IPS-20b (cell line): ENCODE measurements around the gene TRPC4.
A peak's percentile ranks its signal among the peaks of the same experiment; 100 is the strongest.

Experiments
- H3K27ac ChIP-seq: one replicate; pipeline ENCODE4 v1.5.1; 2013; ENCODE audit warnings: low read length
- H3K27me3 ChIP-seq: 2 replicates; pipeline ENCODE4 v1.6.1; 2013; ENCODE audit warnings: mild to moderate bottlenecking, low read length, inconsistent platforms; ENCODE audit not compliant: insufficient read depth
- H3K36me3 ChIP-seq: 2 replicates; pipeline ENCODE4 v1.6.1; 2013; ENCODE audit warnings: low read depth, mild to moderate bottlenecking, inconsistent platforms, low read length, moderate library complexity; ENCODE audit not compliant: insufficient read depth
- H3K4me1 ChIP-seq: 2 replicates; pipeline ENCODE4 v1.6.1; 2013; ENCODE audit warnings: mild to moderate bottlenecking, control low read depth, inconsistent platforms, low read length, moderate library complexity; ENCODE audit not compliant: insufficient read depth
- H3K4me3 ChIP-seq: 2 replicates; pipeline ENCODE4 v1.5.1; 2013; ENCODE audit warnings: mild to moderate bottlenecking, low read length, inconsistent platforms
- H3K9ac ChIP-seq: 2 replicates; pipeline ENCODE4 v1.6.1; 2013; ENCODE audit warnings: low read depth, mild to moderate bottlenecking, inconsistent platforms, low read length, moderate library complexity
- H3K9me3 ChIP-seq: 2 replicates; pipeline ENCODE4 v1.6.1; 2013; ENCODE audit warnings: mild to moderate bottlenecking, low read depth, low read length, inconsistent platforms; ENCODE audit not compliant: insufficient read depth

Gene TRPC4

GRCh38 chr13:37656247-37656940 lies 213.2 kb downstream of the TRPC4 start:
- Histone ChIP-seq H3K4me3 (no peak overlapping the region), H3K9ac (no peak overlapping the region), H3K27me3 (no peaks in the 10 kb centered on the region), H3K9me3 (no peaks in the 10 kb centered on the region), H3K27ac (no peak overlapping the region), H3K4me1 (no peaks in the 10 kb centered on the region), H3K36me3 (no peaks in the 10 kb centered on the region)

- H3K36me3 ChIP-seq, result no peaks in the 10 kb centered on the region; the same call in 1 of the 2 replicates
Measured at GRCh38 chr13:37652596-37652995, 217.0 kb downstream of the TRPC4 start.

DNA sequence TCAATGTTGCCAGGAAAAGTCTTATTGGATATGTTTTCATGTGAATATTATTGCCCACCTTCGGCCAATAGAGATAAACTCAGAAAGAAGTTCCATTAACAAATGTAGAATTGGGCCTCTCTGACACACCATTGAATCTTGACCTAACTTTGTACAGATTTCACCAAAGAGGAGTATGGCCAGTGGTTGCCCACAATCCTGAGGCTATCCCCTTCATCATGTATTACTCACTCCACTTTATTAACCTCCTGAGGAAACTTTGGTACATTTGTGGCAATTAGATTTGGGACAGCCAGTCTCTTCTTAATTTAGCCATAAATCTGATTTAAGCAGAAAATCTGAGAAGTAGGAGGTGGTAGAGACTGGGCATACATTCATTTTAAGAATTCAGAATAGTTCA lies 217.7 kb downstream of the TRPC4 start:
- Histone ChIP-seq H3K4me3 (no peak overlapping the region), H3K36me3 (no peaks in the 10 kb centered on the region; the same call in 1 of the 2 replicates), H3K27ac (no peak overlapping the region), H3K4me1 (peaks cover 6% of the 10 kb centered on the region; the same call in 1 of the 2 replicates), H3K27me3 (no peaks in the 10 kb centered on the region), H3K9me3 (no peaks in the 10 kb centered on the region), H3K9ac (no peak overlapping the region)

More at GRCh38 chr13:37652596-37652995, 217.0 kb downstream of the TRPC4 start:
- Histone ChIP-seq H3K4me1 (peaks cover under 1% of the 10 kb centered on the region; the same call in 1 of the 2 replicates), H3K9me3 (no peaks in the 10 kb centered on the region), H3K9ac (no peak overlapping the region), H3K4me3 (no peak overlapping the region), H3K27me3 (no peaks in the 10 kb centered on the region), H3K27ac (no peak overlapping the region)

DNA sequence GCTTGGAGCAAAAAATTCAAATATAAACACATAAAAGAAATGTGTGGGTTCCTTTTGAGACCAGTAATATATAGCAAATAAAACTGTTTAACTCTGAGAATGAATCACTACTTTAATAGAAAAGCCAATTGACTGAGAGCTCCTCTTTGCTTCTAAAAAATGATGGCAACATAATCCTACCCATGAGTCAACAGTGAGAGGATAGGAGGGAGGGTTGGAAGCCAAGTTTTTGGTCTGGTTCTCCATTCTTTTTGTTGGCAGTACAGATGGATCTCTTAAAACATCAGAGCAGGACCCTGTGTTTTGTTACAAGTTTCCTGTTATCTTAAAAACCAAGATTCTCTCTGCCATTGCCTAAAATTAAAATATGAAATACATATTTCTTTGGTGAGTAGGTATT lies 221.0 kb downstream of the TRPC4 start:
- H3K4me3 ChIP-seq, result no peak overlapping the region
- H3K27ac ChIP-seq, result no peak overlapping the region
- no peaks in the 10 kb centered on the region; the same call in 1 of the 2 replicates for H3K36me3 ChIP-seq
- H3K4me1 ChIP-seq, result peaks cover 20% of the 10 kb centered on the region; the same call in 1 of the 2 replicates
- no peak overlapping the region for H3K9ac ChIP-seq
- H3K9me3 ChIP-seq, result no peaks in the 10 kb centered on the region
- H3K27me3 ChIP-seq, result no peaks in the 10 kb centered on the region

GRCh38 chr13:37647031-37647650 lies 222.4 kb downstream of the TRPC4 start:
- peaks cover 3% of the 10 kb centered on the region; the same call in 1 of the 2 replicates for H3K36me3 ChIP-seq
- H3K4me1 ChIP-seq, result peaks cover 20% of the 10 kb centered on the region; the same call in 1 of the 2 replicates

DNA sequence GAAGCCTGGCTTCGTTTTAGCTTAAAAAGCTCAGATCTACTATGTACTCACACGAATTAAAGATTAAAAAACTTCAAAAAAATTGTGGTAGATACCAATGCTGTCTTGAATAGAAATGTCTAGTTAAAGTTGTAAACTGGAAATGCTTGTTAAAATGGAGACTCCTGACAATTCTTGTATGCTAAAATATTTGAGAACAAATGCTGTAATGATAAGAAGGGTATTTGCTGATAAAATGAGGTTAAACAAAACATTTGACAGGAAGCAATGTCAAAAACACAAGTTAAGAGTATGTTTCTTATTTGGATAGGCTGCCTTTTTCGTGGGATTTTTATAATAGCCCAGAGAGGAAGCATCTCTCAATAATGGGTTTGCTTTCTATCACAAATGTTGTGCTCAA lies 223.0 kb downstream of the TRPC4 start:
- Histone ChIP-seq H3K27me3 (no peaks in the 10 kb centered on the region), H3K36me3 (peaks cover 3% of the 10 kb centered on the region; the same call in 1 of the 2 replicates), H3K4me1 (peaks cover 20% of the 10 kb centered on the region; the same call in 1 of the 2 replicates), H3K9me3 (no peaks in the 10 kb centered on the region), H3K9ac (peak overlapping the region; percentile 5; the same call in 1 of the 2 replicates), H3K27ac (no peak overlapping the region), H3K4me3 (no peak overlapping the region)

More at GRCh38 chr13:37647031-37647650, 222.4 kb downstream of the TRPC4 start:
- Histone ChIP-seq H3K9me3 (no peaks in the 10 kb centered on the region), H3K4me3 (no peak overlapping the region), H3K27me3 (no peaks in the 10 kb centered on the region), H3K27ac (no peak overlapping the region), H3K9ac (peak overlapping the region; percentile 5; the same call in 1 of the 2 replicates)

DNA sequence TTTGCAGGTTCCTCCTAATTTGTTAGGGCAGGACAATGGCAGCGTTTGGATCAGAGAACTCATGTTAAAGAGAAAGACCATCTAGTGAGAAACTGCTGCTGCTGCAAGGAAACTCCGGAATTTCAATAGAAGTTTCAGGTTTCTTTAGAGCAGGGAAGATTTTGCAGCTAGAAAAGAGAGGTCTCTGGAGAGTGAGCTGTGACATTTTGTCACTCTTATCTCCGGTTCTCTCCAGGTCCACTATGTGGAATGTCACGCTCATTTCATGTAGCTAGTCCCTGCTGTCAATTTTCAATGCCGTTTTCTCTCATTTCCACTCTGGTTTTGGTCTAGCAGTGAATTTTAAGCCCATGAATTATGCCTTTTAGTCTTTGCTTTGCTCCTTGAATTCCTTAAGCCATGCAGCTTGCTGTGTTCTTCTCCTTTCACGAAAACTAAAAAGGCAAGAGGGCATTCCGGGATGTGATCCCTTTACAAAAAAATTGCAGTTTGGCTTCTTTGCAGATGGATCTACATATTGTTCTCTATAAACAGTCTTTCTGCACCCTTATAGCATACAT lies 224.3 kb downstream of the TRPC4 start:
- H3K27ac ChIP-seq, result no peak overlapping the region
- H3K4me1 ChIP-seq, result peaks cover 20% of the 10 kb centered on the region; the same call in 1 of the 2 replicates
- H3K4me3 ChIP-seq, result peak overlapping the region; percentile 21; the same call in 1 of the 2 replicates
- no peaks in the 10 kb centered on the region for H3K27me3 ChIP-seq
- peaks cover 3% of the 10 kb centered on the region; the same call in 1 of the 2 replicates for H3K36me3 ChIP-seq
- no peaks in the 10 kb centered on the region for H3K9me3 ChIP-seq
- peak overlapping the region; percentile 17; the same call in 1 of the 2 replicates for H3K9ac ChIP-seq

DNA sequence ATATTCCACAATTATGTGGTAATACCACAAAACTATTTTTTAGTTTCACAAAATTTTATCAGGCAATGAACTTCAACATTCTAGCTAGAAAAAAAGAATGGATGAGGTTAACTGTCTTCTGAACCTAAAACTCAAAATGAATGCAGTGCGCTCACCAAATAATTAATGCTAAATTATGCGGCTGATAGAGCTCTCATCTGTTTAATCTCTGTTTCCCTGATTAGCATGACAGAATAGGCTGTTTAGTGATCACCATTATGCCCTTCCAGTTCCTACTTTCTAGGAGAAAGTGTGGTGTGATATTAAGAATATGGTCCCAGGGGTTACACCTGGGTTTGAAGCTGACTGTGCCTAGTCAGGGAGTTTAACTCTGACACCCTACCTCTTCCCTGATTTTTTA lies 228.2 kb downstream of the TRPC4 start:
- H3K36me3 ChIP-seq, result peaks cover 24% of the 10 kb centered on the region; the same call in 1 of the 2 replicates
- H3K4me1 ChIP-seq, result peaks cover 10% of the 10 kb centered on the region; the same call in 1 of the 2 replicates
- no peaks in the 10 kb centered on the region for H3K9me3 ChIP-seq
- no peak overlapping the region for H3K9ac ChIP-seq
- H3K27me3 ChIP-seq, result no peaks in the 10 kb centered on the region
- H3K4me3 ChIP-seq, result no peak overlapping the region
- no peak overlapping the region for H3K27ac ChIP-seq

- no peak overlapping the region for H3K4me3 ChIP-seq
- no peak overlapping the region for H3K27ac ChIP-seq
- no peak overlapping the region for H3K9ac ChIP-seq
- no peaks in the 10 kb centered on the region for H3K27me3 ChIP-seq
- H3K4me1 ChIP-seq, result peaks cover 6% of the 10 kb centered on the region; the same call in 1 of the 2 replicates
- H3K9me3 ChIP-seq, result no peaks in the 10 kb centered on the region
- H3K36me3 ChIP-seq, result peaks cover 25% of the 10 kb centered on the region; the same call in 1 of the 2 replicates
Measured at GRCh38 chr13:37640499-37640898, 229.1 kb downstream of the TRPC4 start.

GRCh38 chr13:37636701-37637100 lies 232.9 kb downstream of the TRPC4 start:
- no peaks in the 10 kb centered on the region for H3K27me3 ChIP-seq
- peaks cover 33% of the 10 kb centered on the region; the same call in 1 of the 2 replicates for H3K36me3 ChIP-seq
- no peak overlapping the region for H3K27ac ChIP-seq
- no peaks in the 10 kb centered on the region for H3K9me3 ChIP-seq
- H3K9ac ChIP-seq, result no peak overlapping the region
- no peak overlapping the region for H3K4me3 ChIP-seq
- H3K4me1 ChIP-seq, result no peaks in the 10 kb centered on the region

DNA sequence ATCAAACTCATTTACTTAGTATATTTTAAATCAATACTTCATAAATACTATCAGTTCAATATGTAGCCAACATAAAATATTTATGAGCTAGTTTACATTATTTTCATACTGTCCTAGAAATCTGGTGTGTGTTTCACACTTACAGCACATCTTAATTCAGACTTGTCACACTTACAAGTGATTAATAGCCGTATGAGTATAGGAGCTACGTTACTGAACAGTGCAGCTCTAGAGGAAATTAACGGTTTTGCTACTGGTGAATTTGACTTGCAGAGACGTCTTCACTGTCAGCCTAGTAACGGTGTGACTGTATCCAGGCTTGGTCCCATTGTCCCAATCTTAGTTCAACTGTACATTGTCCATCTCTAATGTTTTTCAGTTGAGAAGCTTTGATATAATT lies 237.3 kb downstream of the TRPC4 start:
- H3K4me3 ChIP-seq, result no peak overlapping the region
- no peak overlapping the region for H3K9ac ChIP-seq
- no peaks in the 10 kb centered on the region for H3K4me1 ChIP-seq
- peaks cover 21% of the 10 kb centered on the region; the same call in 1 of the 2 replicates for H3K36me3 ChIP-seq
- H3K9me3 ChIP-seq, result no peaks in the 10 kb centered on the region
- H3K27me3 ChIP-seq, result no peaks in the 10 kb centered on the region
- H3K27ac ChIP-seq, result no peak overlapping the region
